Hair follicle dermal papilla cell (primary cell): ENCODE measurements around the gene RPL15. TPM values are rescaled to one million over a fixed set of nuclear protein-coding genes. Genes with fewer than 3 reads are reported as not detected.

ENCODE experiments used
- total RNA-seq: library from RNA; depleted of rRNA; stranded (reverse); fragments of >200 nt; gene quantifications from 2 replicates; pipeline ENCODE4 v1.2.3, GENCODE V29; 2012

The RPL15 gene
- total RNA-seq: 1,301 and 1,877 TPM in 2 replicates

DNA sequence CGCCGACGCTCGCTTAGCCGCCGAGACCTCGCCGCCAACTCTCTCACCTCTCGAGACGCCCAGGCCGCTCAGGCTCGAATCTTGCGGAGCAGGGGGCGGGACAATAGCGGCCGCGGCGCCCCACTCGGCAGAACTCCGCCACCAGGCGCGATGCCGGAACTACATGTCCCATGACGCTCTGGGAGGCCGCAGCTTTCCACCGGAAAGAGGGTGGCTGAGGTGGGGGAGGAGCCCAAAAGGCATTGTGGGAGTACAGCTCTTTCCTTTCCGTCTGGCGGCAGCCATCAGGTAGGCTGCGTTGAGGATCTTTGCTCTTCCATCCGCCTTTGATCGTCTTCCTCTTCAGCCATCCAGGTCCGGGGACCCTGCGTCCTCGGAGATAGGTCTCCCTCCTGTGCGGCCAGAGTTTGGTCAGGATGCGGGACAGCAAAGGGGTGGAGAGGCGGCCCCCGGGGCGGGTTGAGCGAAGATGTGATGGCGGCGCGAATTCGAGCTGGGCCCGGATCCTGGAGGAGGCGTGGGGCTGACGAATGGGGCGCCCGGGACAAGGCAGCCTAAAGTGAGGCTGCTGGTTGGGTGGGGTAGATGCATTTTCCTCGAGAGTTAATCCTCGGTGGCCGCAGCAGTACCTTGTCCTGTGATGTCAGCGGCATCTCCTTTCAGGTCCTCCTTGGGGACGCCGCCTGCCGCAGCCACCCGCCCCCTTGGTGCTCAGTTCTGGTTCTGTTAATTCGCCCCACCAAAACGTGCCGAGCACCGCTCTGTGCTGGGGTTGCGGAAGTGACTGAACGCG is at the start of gene RPL15, which contains the start of gene NKIRAS1:
RPL15 (plus strand) TSS at position 247 of the 793 bp plus-strand sequence. CDS start 728 bp downstream, outside the sequence.
NKIRAS1 (minus strand) TSS at position 105 of the 793 bp plus-strand sequence. CDS start 6,086 bp downstream, outside the sequence.

GRCh38 chr3:23944861-23945662 is 28.1 kb downstream of the RPL15 start, which contains the start of gene NR1D2:
Gene NR1D2, plus strand, starts transcription at chr3:23945286. Its CDS starts 293 bp downstream, at chr3:23945579.

Other genes starting within 250 kb of the RPL15 start
- 82.7 and 94.4 TPM in 2 replicates for gene UBE2E1, start 111.2 kb upstream of the RPL15 start, total RNA-seq
- gene NKIRAS1, start 142 bp upstream of the RPL15 start, total RNA-seq: 21.7 and 28.1 TPM in 2 replicates
- 67.8 and 87.3 TPM in 2 replicates for gene NR1D2, start 28.2 kb downstream of the RPL15 start, total RNA-seq